Kidney epithelial cell (primary cell): ENCODE measurements around the gene ALK. TPM values are rescaled to one million over a fixed set of nuclear protein-coding genes. Genes with fewer than 3 reads are reported as not detected.
A peak's percentile ranks its signal among the peaks of the same experiment; 100 is the strongest.

ENCODE experiments used
- DNase-seq: peaks from one replicate; pipeline ENCODE4 v3.0.0-alpha.2; 2010; ENCODE audit warnings: low read depth
- H3K27me3 ChIP-seq: 2 replicates; pipeline ENCODE4 v1.6.0; 2011; ENCODE audit warnings: low read length; ENCODE audit not compliant: control insufficient read depth, insufficient read depth
- H3K36me3 ChIP-seq: 2 replicates; pipeline ENCODE4 v1.5.1; 2011; ENCODE audit warnings: low read length; ENCODE audit not compliant: control insufficient read depth, insufficient read depth
- H3K4me3 ChIP-seq: 2 replicates; pipeline ENCODE4 v1.5.1; 2011; ENCODE audit warnings: low read depth, mild to moderate bottlenecking, control low read depth, low read length
- total RNA-seq: library from RNA; depleted of rRNA; stranded (reverse); fragments of >200 nt; gene quantifications from 2 replicates; pipeline ENCODE4 v1.2.3, GENCODE V29; 2015
- TF ChIP-seq, protein P1 (sequence below): IDR thresholded peaks from 2 replicates; pipeline ENCODE4 v1.5.1; 2011; ENCODE audit warnings: mild to moderate bottlenecking, moderate library complexity, low read length, control low read depth, inconsistent platforms; ENCODE audit not compliant: insufficient read depth, poor library complexity, severe bottlenecking

The ALK gene
- total RNA-seq, 1 donor from 2014 or later = not detected

GRCh38 chr2:29377788-29378187 is 543.6 kb downstream of the ALK start:
- no peaks in the 10 kb centered on the region for H3K27me3 ChIP-seq
- no peaks in the 10 kb centered on the region for H3K36me3 ChIP-seq
- TF ChIP-seq, protein P1, sequence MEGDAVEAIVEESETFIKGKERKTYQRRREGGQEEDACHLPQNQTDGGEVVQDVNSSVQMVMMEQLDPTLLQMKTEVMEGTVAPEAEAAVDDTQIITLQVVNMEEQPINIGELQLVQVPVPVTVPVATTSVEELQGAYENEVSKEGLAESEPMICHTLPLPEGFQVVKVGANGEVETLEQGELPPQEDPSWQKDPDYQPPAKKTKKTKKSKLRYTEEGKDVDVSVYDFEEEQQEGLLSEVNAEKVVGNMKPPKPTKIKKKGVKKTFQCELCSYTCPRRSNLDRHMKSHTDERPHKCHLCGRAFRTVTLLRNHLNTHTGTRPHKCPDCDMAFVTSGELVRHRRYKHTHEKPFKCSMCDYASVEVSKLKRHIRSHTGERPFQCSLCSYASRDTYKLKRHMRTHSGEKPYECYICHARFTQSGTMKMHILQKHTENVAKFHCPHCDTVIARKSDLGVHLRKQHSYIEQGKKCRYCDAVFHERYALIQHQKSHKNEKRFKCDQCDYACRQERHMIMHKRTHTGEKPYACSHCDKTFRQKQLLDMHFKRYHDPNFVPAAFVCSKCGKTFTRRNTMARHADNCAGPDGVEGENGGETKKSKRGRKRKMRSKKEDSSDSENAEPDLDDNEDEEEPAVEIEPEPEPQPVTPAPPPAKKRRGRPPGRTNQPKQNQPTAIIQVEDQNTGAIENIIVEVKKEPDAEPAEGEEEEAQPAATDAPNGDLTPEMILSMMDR = no peak
- no peak for DNase-seq
- H3K4me3 ChIP-seq = no peak overlapping the region

DNA sequence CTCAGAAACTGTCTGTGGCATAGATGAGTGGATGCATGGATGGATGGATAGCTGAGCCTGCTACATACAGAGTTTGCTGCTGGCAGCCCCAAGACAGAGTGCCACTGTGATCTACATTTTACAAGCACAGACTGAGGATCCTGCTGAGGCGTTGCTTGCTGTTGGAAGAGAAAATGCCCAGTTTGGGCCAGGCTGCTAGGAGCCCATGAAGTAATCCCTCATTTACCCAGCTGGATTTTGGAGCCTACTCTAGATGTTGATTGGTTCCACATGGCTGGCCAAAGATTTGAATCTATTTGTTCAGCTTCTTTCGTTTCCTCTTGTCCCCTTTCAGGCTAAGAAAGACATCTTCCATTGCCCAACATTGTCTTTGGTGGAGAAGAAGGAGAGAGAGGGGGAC is 544.8 kb downstream of the ALK start:
- H3K27me3 ChIP-seq = no peaks in the 10 kb centered on the region
- DNase-seq = no peak
- TF ChIP-seq, protein P1 = no peak

GRCh38 chr2:29375843-29376242 is 545.5 kb downstream of the ALK start:
- TF ChIP-seq, protein P1 = no peak
- no peaks in the 10 kb centered on the region for H3K36me3 ChIP-seq
- no peak overlapping the region for H3K4me3 ChIP-seq
- DNase-seq = no peak
- H3K27me3 ChIP-seq = no peaks in the 10 kb centered on the region

More for the DNA sequence above, 544.8 kb downstream of the ALK start:
- no peak overlapping the region for H3K4me3 ChIP-seq
- H3K36me3 ChIP-seq = no peaks in the 10 kb centered on the region

DNA sequence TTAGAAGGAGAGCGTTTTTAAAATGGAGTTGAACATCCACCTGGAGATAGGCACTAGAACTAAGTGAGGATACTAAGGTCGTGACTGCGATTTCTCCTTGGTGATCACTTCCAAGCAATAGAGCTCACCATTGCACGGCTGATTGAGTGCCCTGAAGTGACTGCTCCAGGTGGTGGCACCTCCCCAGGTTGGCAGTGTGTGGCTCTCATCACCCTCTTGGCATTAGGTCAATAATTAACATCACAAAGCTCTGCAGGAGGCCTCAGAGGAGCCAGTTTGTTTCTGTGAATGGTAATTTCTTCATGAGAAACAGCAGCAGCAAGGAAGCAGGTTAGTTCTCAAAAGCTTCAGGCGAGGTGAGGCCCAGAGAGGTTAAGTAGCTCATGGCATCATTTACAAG is 546.6 kb downstream of the ALK start:
- H3K27me3 ChIP-seq = no peaks in the 10 kb centered on the region
- no peak overlapping the region for H3K4me3 ChIP-seq
- TF ChIP-seq, protein P1 = no peak
- no peaks in the 10 kb centered on the region for H3K36me3 ChIP-seq
- no peak for DNase-seq

GRCh38 chr2:29373870-29374269 is 547.5 kb downstream of the ALK start:
- Histone ChIP-seq H3K4me3 (no peak overlapping the region), H3K36me3 (no peaks in the 10 kb centered on the region), H3K27me3 (no peaks in the 10 kb centered on the region)
- DNase-seq = no peak
- TF ChIP-seq, protein P1 = no peak

DNA sequence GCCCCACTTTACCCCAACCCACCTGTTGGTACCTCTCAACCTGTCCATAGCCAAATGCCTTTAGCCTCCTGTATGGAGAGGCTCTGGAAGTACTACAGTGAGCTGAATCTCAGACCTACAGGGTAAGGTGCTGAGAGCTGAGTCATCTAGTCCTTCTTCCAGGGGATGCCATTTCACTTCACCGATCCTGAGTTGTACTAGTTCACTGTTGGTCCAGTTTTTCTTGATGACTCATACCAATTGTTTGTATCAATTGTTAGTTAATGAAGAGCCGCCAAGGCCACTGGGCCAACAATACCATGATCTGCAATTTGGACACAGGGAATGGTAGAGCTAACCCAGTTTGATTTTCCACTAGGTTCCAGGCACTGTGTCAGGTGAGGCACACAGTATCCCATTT is 549.2 kb downstream of the ALK start:
- no peaks in the 10 kb centered on the region for H3K27me3 ChIP-seq
- DNase-seq = peak; percentile 9
- no peak overlapping the region for H3K4me3 ChIP-seq
- TF ChIP-seq, protein P1 = no peak
- no peaks in the 10 kb centered on the region for H3K36me3 ChIP-seq
